Calu3 (cell line): ENCODE results near the gene JPH2. TPM values are rescaled to one million over a fixed set of nuclear protein-coding genes. Genes with fewer than 3 reads are reported as not detected.
"Not testable (repeated sequence)": the region's sequence is repeated elsewhere in the genome, so short reads cannot be mapped to it uniquely, and the experiment has no call there.

Experiments
- BruUV-seq: library from RNA; stranded (reverse); fragments of 400-500 nt; replicated peaks from 2 replicates; lab custom pipeline; 2021; lab: Mats Ljungman, UMichigan
- CTCF ChIA-PET: fragments of 300-600 bp; sonication (Branson Sonifier 250); formaldehyde crosslinking; loops from one replicate; lab custom pipeline; 2022; ENCODE audit warnings: antibody characterized with exemption; lab: Charles Lee
- DNase-seq: peaks from one replicate; pipeline ENCODE4 v3.0.0; 2022
- H3K27ac Mint-ChIP-seq: one replicate; pipeline ENCODE4 v1.8.0; 2022; ENCODE audit warnings: mixed read lengths; ENCODE audit not compliant: unreplicated experiment
- H3K27me3 Mint-ChIP-seq: one replicate; pipeline ENCODE4 v1.8.0; 2022; ENCODE audit warnings: mixed read lengths; ENCODE audit not compliant: unreplicated experiment
- H3K36me3 Mint-ChIP-seq: one replicate; pipeline ENCODE4 v1.8.0; 2022; ENCODE audit warnings: mild to moderate bottlenecking, moderate library complexity, mixed read lengths; ENCODE audit not compliant: insufficient read depth, unreplicated experiment
- H3K4me1 Mint-ChIP-seq: one replicate; pipeline ENCODE4 v1.8.0; 2022; ENCODE audit warnings: mild to moderate bottlenecking, low read depth, mixed read lengths; ENCODE audit not compliant: unreplicated experiment
- H3K4me3 Mint-ChIP-seq: one replicate; pipeline ENCODE4 v1.8.0; 2022; ENCODE audit warnings: mild to moderate bottlenecking, low read depth, moderate library complexity, mixed read lengths; ENCODE audit not compliant: unreplicated experiment
- H3K9me3 Mint-ChIP-seq: one replicate; pipeline ENCODE4 v1.8.0; 2022; ENCODE audit warnings: low read depth, mixed read lengths; ENCODE audit not compliant: unreplicated experiment
- CTCF ChIP-seq: fragments of 200-600 bp; IDR thresholded peaks from one replicate; pipeline ENCODE4 v1.8.0; 2022; ENCODE audit warnings: antibody characterized with exemption; ENCODE audit not compliant: unreplicated experiment
- intact Hi-C: fragments of 100-400 bp; cut with micrococcal nuclease; formaldehyde crosslinking; loops from one replicate; pipeline ENCODE4 v1.10.0; 2022; ENCODE audit not compliant: unreplicated experiment
- total RNA-seq: library from RNA; stranded (reverse); gene quantifications from 2 replicates; pipeline ENCODE4 v1.2.3, GENCODE V29; 2022

The JPH2 gene
- total RNA-seq, 1 experiment from 2014 or later = 0.50 TPM

GRCh38 chr20:44198872-44199271 lies 11.9 kb upstream of the JPH2 start:
- H3K27me3 Mint-ChIP-seq = no peaks in the 10 kb centered on the region
- no peak overlapping the region for H3K4me3 Mint-ChIP-seq
- CTCF ChIA-PET = interaction anchor here (0.7 kb wide), 1 partner anchor 82 kb away, joined by 3 read pairs; no protein-coding TSS in a partner anchor
- BruUV-seq = no TSS peak
- peaks cover 67% of the 10 kb centered on the region for H3K36me3 Mint-ChIP-seq
- no peak overlapping the region for H3K27ac Mint-ChIP-seq
- no peaks in the 10 kb centered on the region for H3K9me3 Mint-ChIP-seq
- intact Hi-C loops = no loop called here
- peaks cover 44% of the 10 kb centered on the region for H3K4me1 Mint-ChIP-seq
- DNase-seq = no peak
- TF ChIP-seq CTCF = no peak

DNA sequence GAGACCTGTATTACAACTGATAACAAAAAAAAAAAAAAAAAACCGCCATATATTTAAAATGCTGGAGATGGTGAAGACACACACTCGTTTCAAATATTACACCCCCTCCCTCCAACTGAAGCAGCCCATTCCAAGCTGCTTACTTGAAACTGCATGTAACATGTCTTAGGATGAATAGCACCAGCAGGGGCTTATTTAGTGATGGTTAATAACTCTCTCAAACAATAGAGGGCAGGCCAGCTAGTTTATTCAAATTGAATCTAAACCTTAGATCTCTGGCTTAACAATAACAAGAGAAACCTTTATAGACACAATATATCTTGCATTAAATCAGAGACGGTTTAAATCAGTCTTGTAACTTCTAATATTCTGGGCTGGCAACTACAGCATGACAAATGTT lies 9.3 kb upstream of the JPH2 start:
- DNase-seq = no peak
- intact Hi-C loops = no loop called here
- H3K36me3 Mint-ChIP-seq = peaks cover 41% of the 10 kb centered on the region
- no peaks in the 10 kb centered on the region for H3K9me3 Mint-ChIP-seq
- CTCF ChIA-PET = interaction anchor here (2.5 kb wide), 1 partner anchor 80 kb away, joined by 13 read pairs; no protein-coding TSS in a partner anchor
- peaks cover 15% of the 10 kb centered on the region for H3K27me3 Mint-ChIP-seq
- H3K4me3 Mint-ChIP-seq = no peak overlapping the region
- no peak for TF ChIP-seq CTCF
- no TSS peak for BruUV-seq
- no peak overlapping the region for H3K27ac Mint-ChIP-seq
- H3K4me1 Mint-ChIP-seq = peaks cover 23% of the 10 kb centered on the region

- Mint-ChIP-seq H3K27me3 (peaks cover 15% of the 10 kb centered on the region), H3K4me1 (peaks cover 16% of the 10 kb centered on the region), H3K27ac (no peak overlapping the region), H3K9me3 (no peaks in the 10 kb centered on the region), H3K36me3 (peaks cover 35% of the 10 kb centered on the region), H3K4me3 (no peak overlapping the region)
- intact Hi-C loops = no loop called here
- no peak for TF ChIP-seq CTCF
- no TSS peak for BruUV-seq
- no peak for DNase-seq
- CTCF ChIA-PET = interaction anchor here (0.6 to 2.5 kb wide), 2 partner anchors 79 to 87 kb away, joined by 4 to 13 read pairs; no protein-coding TSS in a partner anchor
Observed at GRCh38 chr20:44195605-44196004, 8.6 kb upstream of the JPH2 start.

GRCh38 chr20:44193801-44194200 lies 6.8 kb upstream of the JPH2 start:
- CTCF ChIA-PET = no interaction called here
- no TSS peak for BruUV-seq
- TF ChIP-seq CTCF = no peak
- Mint-ChIP-seq H3K27ac (no peak overlapping the region), H3K4me3 (no peak overlapping the region), H3K9me3 (no peaks in the 10 kb centered on the region), H3K36me3 (peaks cover 20% of the 10 kb centered on the region), H3K27me3 (peaks cover 15% of the 10 kb centered on the region), H3K4me1 (no peaks in the 10 kb centered on the region)
- no peak for DNase-seq
- intact Hi-C loops = no loop called here

DNA sequence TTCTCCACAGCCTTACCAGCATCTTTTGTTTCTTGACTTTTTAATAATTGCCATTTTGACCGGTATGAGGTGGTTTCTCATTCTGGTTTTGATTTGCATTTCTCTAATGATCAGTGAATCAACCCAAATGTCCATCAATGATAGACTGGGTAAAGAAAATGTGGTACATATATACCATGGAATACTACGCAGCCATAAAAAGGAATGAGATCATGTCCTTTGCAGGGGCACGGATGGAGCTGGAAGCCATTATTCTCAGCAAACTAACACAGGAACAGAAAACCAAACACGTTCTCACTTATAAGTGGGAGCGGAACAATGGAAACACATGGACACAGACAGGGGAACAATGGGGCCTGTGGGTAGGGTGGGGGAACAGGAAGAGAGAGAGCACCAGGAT lies 4.7 kb upstream of the JPH2 start:
- CTCF ChIA-PET = interaction anchor here (1.9 to 2.9 kb wide), 3 partner anchors 14 to 77 kb away, joined by 14 to 133 read pairs (median 18); no protein-coding TSS in a partner anchor
- H3K27ac Mint-ChIP-seq, H3K9me3 Mint-ChIP-seq, BruUV-seq, DNase-seq, H3K4me3 Mint-ChIP-seq, intact Hi-C loops: not testable (repeated sequence)
- peaks cover 15% of the 10 kb centered on the region for H3K27me3 Mint-ChIP-seq
- peaks cover 14% of the 10 kb centered on the region for H3K36me3 Mint-ChIP-seq
- peaks cover 16% of the 10 kb centered on the region for H3K4me1 Mint-ChIP-seq
